ENCODE results near the gene TMEM168.
A peak's percentile ranks its signal among the peaks of the same experiment; 100 is the strongest.
"Not testable (repeated sequence)": the region's sequence is repeated elsewhere in the genome, so short reads cannot be mapped to it uniquely, and the experiment has no call there.

Gene TMEM168, protein sequence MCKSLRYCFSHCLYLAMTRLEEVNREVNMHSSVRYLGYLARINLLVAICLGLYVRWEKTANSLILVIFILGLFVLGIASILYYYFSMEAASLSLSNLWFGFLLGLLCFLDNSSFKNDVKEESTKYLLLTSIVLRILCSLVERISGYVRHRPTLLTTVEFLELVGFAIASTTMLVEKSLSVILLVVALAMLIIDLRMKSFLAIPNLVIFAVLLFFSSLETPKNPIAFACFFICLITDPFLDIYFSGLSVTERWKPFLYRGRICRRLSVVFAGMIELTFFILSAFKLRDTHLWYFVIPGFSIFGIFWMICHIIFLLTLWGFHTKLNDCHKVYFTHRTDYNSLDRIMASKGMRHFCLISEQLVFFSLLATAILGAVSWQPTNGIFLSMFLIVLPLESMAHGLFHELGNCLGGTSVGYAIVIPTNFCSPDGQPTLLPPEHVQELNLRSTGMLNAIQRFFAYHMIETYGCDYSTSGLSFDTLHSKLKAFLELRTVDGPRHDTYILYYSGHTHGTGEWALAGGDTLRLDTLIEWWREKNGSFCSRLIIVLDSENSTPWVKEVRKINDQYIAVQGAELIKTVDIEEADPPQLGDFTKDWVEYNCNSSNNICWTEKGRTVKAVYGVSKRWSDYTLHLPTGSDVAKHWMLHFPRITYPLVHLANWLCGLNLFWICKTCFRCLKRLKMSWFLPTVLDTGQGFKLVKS

DNA sequence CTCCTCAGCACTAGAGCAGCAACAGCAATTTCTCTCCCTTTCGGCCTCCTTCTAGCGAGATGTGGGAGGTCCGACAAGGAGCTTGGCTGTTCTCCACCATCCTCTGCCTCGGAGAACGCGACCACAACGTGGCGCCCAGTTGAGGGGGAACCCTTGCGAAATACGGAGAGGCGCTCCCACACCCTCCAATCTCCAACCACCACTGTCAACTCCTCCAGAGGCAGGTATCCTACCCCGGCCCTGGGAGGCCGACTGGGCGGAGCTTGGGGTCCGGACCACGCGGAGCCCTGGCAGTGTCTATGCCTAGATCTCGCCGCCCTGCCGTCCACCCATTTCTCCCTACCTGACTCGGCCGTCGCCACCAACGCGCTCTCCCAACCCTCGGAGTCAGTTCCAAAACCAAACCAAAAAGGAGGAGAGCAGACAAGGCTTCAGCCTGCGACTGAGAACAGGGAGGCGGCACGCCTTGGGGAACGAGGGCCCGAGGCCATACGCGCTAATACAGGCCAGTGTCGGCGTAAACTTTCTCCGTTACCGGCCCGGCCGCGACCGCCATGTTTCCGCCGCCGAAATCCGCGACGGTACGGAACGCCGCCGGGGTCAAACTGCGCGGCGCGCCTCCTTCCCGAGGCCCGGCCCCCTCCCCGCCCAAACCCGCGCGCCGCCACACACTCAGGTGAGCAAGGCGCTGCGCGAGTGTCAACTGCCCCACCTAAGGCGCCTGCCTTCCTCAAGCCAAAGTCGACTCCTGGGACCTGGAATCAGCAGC lies at the start of gene TMEM168:
Gene TMEM168, minus strand, starts transcription at position 577 of the 769 bp plus-strand sequence. CDS start 5,568 bp downstream, outside the sequence.
- peak; percentile 76 for DNase-seq (ENCODE audit: low read depth)

DNA sequence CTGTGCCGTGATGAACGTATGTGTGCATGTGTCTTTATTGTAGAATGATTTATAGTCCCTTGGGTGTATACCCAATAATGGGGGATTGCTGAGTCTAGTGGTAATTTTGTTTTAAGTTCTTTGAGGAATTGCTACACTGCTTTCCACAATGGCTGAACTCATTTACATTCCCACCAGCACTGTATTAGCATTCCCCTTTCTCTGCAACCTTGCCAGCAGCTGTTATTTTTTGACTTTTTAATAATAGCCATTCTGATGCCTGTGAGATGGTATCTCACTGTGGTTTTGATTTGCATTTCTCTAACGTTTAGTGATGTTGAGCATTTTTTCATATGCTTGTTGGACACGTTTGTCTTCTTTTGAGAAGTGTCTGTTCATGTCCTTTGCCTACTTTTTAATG lies 45.7 kb upstream of the TMEM168 start:
- DNase-seq (ENCODE audit: low read depth) = not testable (repeated sequence)

DNA sequence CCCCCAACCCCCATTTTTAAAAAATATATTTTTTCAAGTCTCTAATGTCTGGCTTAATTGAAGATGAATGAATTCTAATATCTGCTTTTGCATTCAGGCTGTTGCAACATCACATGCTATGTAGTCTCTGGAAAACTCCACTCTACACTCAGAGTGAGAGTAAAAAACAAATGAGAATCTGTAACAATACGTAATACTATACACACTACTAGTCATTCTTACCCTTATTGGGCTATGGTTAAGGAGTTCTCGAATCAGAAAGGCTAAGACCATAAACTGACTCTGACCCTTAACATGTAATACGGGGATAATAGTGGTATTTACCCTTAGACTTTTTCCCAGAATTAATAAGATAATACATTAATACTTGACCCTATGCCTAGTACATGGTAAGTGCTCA lies 42.9 kb upstream of the TMEM168 start:
- DNase-seq (ENCODE audit: low read depth) = no peak

DNA sequence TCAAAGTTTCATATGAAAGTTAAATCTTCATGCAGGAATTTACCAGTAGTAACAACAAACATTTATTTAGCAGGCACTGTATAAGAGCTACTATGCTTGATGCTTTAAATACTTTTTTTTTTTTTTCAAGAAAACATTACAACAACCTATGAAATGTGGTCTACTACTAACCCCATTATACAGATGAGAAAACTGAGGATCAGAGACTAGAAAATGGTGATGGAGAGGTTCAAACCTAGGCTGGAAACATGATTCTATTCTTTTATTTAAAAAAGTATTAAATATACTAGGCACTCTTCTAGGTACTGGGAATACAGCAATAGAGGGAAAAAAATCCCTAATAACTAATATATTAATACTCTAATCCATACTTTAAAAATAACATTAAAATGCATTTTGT lies 40.6 kb upstream of the TMEM168 start:
- DNase-seq (ENCODE audit: low read depth) = no peak

DNA sequence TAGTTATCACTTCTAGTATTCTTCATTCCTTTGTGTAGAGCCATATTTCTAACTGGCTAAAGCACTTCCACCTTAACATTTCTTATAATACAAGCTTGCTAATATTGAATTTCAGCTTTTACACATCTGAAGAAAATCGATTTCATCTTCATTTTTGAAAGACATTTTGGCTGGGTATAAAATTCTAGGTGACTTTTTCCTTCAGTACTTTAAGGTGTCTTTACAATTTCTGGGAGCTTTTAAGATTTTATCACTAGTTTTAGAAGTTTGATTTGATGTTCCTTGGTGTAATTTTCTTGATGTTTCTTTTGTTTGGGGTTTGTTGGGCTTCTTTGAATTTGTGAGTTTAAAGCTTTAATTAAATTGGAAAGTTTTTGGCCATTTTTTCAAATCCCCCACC lies 38.5 kb upstream of the TMEM168 start:
- no peak for DNase-seq (ENCODE audit: low read depth)

DNA sequence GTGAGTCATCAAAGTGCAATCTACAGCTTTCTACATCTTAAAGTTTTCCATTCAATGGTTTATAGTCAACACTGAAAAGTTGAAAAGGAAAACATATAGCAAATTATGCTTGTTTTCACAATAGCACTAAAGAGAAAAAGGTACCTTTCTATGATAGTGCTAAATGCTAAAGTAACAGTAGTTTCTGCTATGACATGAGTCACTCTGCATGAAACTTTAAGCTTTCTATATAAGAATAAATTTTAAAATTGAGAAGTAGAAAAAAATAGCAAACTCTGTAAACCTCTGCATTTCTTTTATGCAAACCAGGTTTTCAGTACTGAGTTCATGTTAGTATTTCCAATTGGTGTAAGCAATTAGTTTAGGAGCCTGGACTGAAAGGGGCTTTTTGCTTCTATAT lies 31.2 kb upstream of the TMEM168 start:
- no peak for DNase-seq (ENCODE audit: low read depth)

DNA sequence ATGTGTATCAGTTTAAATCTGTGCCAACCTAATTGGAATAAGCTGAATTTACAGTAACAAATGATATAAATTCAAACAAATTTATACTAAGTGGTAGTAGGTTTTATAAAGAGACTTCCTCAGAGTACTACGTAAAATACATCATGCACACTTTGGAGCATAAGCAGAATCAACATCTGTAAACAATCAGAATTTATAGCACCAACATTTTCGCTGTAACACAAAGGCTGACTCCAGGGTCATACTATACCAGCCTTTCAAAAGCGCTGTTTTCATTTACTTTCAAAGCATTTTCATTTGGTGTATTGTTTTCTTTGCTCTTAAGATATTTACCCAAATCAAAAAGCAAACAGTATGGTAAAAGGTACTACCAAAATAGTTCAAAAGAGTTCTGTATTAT lies 29.3 kb upstream of the TMEM168 start:
- no peak for DNase-seq (ENCODE audit: low read depth)

DNA sequence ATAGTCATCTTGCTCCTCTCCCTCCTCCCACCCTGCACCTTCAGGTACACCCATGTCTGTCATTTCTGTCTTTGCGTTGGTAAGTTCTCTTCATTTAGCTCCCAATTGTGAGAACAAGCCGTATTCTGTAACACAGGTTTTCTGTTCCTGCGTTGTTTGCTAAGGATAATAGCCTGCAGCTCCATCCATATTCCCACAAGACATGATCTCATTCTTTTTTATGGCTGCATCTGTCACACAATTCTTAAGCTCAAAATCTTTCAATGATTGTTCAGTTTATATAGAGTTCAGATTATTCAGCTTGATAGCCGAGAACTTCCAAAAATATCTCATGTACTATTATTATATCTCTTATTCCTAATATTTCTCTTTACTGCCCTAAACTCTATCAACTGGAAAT lies 16.0 kb upstream of the TMEM168 start:
- no peak for DNase-seq (ENCODE audit: low read depth)

DNA sequence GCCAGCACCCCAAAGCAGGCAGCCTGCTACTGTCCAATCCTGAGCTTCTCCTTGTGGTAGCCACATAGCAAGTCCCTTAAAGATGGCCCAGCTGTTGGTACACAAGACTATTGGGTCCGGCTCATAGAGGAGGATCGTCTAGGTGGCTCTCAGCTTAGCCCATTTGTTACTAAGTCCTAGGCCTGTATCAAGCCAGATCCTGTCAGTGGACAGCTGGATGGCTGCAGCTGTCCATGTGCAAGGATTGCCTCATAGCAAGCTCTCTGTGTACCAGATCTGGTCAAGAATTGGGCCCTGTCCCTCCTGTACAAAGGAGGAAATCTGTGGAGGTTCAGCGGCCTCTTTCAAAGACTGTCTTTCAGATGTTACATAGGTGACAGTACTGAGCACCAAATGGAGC lies 12.2 kb upstream of the TMEM168 start:
- DNase-seq (ENCODE audit: low read depth) = no peak

DNA sequence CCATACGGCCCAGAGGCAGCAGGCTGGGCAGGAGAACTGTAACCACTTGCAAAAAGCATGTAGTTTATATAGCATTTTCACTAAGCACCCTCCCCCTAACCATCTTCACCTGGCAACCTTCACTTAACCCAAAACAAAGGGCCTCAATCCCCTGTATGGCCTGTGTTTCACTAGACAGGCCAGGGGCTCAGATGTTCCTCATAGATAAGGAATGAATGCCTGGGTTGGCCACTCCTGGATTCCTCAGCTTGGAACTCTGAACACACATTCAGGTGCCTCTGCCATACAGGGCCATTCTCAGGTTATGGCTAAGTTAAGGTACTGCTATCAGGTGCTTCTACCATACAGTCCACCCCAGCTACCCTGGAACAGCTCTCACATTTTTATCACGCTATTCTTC lies 10.3 kb upstream of the TMEM168 start:
- no peak for DNase-seq (ENCODE audit: low read depth)

DNA sequence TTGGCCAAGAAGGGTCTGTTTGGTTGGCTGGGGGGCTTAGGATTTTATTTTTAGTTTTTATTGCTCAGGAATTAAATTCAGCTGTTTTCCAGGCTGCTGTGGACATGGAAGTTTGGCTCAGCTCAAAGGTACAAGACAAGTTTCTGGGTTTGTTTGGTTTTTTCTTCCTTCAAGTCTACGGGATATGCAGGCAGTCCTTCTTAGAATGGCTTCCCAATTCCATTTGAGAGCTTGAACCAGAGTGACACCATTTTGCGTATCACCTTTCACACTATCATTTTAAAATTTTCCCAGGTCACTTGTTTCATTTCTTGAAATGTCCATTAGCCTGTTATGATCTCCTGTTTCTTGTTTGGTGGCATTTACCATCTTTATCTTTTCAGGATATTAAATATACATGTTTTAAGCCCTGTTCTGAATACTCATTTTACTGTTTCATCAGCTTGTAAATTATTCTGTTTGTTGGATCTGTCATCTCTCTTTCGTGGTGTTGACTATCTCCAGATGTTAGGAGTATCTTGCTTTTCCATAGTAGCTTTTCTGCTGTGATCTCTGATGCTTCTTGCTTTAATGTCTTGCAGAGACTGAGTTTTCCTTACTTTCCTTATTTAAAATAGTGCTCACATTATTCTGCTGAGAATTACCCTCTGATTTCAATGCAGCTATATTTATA lies 9.4 kb upstream of the TMEM168 start:
- DNase-seq (ENCODE audit: low read depth) = no peak

DNA sequence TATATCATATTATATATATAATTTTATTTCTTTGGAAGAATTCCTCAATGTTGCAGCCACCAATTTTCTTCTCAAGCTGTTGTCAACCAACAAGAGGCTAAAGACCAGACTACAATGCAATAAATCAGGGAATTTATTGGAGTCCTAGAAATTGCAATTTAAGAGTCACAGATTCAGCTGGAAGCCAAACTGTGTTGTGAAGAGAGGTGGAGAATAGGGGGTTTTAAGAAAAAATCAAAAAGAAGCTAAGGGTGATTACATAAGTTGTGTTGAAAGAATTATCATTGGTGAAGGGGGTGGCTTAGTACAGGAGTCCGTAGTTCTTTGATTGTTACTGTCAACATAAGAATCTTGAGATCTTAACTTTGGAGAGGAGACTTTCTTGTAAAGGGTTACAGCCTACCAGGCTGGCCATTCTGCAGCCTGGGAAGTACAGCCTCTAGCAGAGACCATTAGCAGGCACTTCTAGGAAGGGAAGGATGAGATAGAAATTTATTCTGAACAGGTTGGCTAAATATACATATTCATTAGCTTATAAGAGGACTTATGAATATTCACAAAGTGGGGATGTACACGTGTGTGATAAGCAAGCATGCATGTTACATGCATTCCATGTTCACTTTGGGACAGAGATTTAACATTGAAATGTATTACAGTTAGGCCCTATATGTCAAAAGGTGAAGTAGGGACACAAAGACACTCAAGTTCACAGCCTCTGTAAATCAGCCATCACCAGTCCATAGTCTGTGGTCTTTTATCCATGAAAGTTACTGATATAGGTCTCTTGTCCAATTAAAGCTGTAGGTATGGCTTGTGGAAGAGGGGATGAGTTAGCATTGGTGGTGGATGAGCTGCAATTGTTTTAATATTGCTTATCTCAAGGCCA lies 8.3 kb upstream of the TMEM168 start:
- no peak for DNase-seq (ENCODE audit: low read depth)

DNA sequence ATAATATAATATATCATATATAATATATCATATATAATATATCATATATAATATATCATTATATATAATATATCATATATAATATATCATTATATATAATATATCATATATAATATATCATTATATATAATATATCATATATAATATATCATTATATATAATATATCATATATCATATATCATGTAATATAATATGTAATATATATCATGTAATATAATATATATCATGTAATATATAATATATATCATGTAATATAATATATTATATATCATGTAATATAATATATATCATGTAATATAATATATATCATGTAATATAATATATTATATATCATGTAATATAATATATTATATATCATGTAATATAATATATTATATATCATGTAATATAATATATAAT lies 6.4 kb upstream of the TMEM168 start:
- DNase-seq (ENCODE audit: low read depth) = not testable (repeated sequence)

DNA sequence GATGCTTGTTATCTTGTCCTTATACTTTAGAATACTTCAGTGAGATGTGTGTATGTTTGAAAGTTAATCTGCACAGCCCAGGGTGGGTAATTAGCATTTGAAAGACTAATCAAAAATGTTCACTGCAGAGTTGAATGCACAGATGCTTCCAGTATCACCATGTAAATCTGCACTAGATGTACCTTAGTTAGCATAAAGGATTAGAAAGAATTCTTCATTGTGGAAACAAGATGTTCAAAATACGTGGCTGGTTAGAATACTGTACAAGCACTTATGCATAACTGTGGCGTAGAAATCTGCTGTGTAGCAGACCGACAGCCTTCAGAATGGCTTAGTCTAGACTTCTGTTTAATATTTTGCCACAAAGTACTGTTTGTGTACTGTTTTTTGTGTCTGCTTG lies 2.2 kb upstream of the TMEM168 start:
- DNase-seq (ENCODE audit: low read depth) = no peak

DNA sequence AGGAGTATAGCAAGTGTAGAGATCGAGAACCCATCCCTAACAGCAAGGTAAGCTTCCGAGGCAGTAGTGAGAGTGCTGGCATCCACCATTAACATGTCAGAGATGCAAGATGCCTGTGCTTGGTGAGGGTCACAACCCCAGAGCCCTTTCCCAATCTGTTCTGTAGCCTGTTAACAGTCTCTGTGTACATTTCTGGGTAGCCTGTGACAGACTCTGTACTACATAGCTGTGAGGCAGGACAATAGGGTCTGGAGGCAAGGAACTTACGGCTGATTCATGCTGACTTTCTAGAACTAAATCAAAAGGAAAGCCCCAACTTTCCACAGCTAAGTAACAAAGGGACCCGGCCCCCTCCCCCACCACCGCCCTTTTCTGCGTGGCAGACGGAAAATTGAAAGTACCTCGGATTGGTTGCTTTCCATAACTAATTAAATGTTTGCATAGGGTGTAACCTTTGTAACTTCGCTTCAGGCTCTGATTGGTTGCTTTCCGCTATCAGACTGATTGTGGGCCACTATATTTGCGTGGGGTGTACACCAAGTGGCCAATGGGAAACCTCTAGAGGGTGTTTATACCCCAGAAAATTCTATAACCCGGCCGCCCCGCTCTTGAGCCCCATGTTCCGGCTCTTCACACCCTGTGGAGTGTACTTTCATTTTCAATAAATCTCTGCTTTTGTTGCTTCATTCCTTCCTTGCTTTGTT lies 1.4 kb upstream of the TMEM168 start:
- no peak for DNase-seq (ENCODE audit: low read depth)

DNA sequence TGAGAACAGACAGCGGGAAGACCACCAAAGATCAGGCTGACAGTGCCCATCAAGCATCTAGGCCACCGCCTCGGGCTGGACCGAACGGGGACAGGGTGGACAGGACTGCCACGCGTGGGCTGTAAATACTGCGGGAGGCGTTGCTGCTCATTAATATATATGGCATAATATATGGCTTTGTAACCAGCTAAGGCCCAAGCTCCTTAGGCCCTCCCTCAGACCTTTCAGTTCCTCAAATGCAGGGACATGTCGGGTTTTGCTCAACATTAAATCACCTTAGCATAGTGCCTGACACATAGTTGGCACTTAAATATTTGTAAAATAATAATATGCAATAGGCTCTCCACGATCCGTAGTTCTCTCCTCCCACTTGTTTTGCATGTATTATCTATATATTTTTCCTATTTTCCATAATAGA lies 402 bp upstream of the TMEM168 start:
- no peak for DNase-seq (ENCODE audit: low read depth)

DNA sequence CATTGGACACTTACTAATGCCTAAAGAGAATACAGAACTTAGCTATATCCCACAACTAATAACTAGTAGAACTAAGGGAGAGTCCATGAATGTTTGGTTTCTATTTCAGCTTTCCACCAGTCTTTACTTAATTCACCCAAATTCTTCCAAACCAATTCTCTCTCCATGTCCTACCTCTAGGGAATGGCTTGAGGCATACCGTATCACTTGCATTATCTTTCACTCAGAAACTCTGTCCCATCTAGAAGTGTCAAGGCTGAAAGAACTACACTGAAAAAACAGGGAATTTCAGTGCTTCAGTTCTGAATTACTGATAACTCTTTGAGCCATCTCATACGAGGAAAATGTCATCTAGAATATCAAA lies 758 bp downstream of the TMEM168 start:
- no peak for DNase-seq (ENCODE audit: low read depth)

DNA sequence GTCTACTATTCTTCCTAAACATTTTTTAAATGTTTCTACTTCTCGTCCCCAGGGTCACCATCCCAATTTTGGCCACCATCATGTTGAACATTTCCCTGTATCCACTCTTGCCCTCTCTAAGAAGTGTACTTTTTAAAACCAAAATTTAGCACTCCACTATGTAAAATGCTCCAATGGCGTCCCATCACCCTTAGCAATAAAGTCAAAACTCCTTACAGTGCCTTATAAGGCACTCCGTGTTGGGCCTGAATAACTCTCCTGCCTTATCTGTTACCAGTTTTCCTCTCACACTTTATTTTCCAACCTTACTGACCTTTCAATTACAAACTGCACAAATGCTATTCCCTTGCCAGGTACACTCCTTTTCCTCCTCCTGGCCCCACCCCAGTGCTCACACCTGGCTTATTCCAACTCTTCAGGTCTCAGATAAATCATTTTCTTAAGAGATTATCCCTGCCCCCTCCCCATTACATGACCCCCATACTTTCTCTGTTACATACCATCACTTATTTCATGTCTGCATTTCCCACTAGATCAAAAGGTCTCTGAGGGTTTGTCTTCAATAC lies 1.3 kb downstream of the TMEM168 start:
- DNase-seq (ENCODE audit: low read depth) = no peak

DNA sequence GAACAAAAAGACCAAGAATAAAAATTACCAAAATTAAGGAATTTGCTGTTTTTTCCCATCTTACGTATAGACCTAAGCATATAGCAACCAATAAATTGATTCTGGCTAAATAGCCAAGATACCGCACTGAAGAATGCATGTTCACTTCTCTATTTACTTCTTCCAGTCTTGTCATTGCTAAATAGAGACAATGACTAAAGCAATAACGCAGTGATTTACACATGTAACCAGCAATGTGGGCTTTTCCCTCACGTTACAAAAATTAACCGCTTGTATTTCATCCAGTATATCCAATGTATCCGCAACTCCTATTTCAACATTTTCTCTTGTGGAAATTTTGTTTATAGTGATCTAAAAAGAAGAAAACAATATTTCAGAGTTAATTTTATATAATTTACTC lies 5.6 kb downstream of the TMEM168 start:
- no peak for DNase-seq (ENCODE audit: low read depth)

DNA sequence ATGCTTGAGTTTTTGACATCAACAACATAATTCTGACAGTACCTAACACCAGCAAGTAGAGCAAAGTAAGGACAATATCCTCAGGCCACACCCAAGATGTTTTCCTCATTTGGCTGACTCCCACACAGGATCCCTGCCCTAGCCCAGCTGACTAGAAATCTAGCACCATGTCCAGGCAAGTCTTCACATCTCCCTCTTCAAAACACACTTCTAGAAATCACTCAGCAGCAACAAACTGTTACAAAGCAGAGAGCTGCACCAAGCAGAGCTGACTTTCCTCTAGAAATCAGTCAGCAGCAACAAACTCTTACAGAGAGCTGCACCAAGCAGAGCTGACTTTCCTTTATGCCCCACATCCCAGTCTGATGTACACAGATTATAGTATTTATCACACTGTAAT lies 7.7 kb downstream of the TMEM168 start:
- DNase-seq (ENCODE audit: low read depth) = no peak
